Motor neuron (in vitro differentiated cells): ENCODE measurements around the gene NEK3. TPM values are rescaled to one million over a fixed set of nuclear protein-coding genes. Genes with fewer than 3 reads are reported as not detected.
A peak's percentile ranks its signal among the peaks of the same experiment; 100 is the strongest.
"Not testable (repeated sequence)": the region's sequence is repeated elsewhere in the genome, so short reads cannot be mapped to it uniquely, and the experiment has no call there.

Experiments
- ATAC-seq, 8 experiments: fragments of 200-7000 bp; cut with Tn5 transposase; replicated peaks in 6 of 8; 2 replicates each; pipeline ENCODE4 v1.8.0; 2021; ENCODE audit warnings: mild to moderate bottlenecking in 8 of 8, moderate library complexity in 8 of 8
- H3K27ac ChIP-seq, 2 donors: fragments of 250-450 bp; sonication (Bioruptor Pico); 2 replicates each; pipeline ENCODE4 v1.9.0; 2021; ENCODE audit warnings: antibody characterized with exemption in 2 of 2, mild to moderate bottlenecking in 2 of 2, moderate library complexity in 1 of 2
- H3K4me1 ChIP-seq, 2 donors: fragments of 250-450 bp; sonication (Bioruptor Pico); replicated peaks in 1 of 2; 2 replicates each; pipeline ENCODE4 v1.6.1; 2021; ENCODE audit warnings: antibody characterized with exemption in 2 of 2, mild to moderate bottlenecking in 2 of 2, moderate library complexity in 1 of 2
- H3K4me3 ChIP-seq, 5 donors: fragments of 250-450 bp; sonication (Bioruptor Pico); 2 replicates each; pipeline ENCODE4 v1.9.0; 2021; ENCODE audit warnings: antibody characterized with exemption in 5 of 5, mild to moderate bottlenecking in 5 of 5, moderate library complexity in 4 of 5
- WGBS, 10 experiments: fragments of 450-650 bp; shearing (Covaris generic); methylation state at CpG; one replicate each; pipeline ENCODE4 v1.0.0; 2022; 5-methylcytosine and 5-hydroxymethylcytosine counted together
- in situ Hi-C, 9 experiments: fragments of 400-800 bp; cut with MboI; loops; one replicate each; pipeline ENCODE4 v1.15.0; 2021; ENCODE audit warnings: low sequenced_read_pairs in 9 of 9, low pct_unique_long_range_greater_than_20kb in 2 of 9; ENCODE audit not compliant: unreplicated experiment in 9 of 9
- total RNA-seq, 8 experiments: library from RNA; unstranded; fragments of 300-600 nt; gene quantifications; 2 replicates each; pipeline versions ENCODE4 v1.2.3 to v1.2.4, GENCODE V29; 2022

The NEK3 gene
- total RNA-seq, 8 experiments from 2014 or later = 7.5 to 26.4 (median 21.5) TPM

DNA sequence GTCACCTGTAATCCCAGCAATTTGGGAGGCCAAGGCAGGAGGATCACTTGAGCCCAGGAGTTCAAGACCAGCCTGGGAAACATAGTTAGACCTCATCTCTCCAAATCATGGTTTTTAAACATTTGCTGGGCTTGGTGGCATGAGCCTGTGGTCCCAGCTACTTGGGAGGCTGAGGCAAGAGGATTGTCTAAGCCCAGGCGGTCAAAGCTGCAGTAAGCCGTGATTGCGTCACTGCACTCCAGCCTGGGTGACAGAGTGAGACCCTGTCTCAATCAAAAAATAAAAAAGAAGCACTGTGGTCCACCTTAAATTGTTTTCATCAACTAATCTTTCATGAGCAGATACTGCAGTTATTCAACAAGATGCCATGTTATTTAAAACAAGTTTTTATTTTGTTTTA, 57.0 kb downstream of the NEK3 start:
- ATAC-seq, H3K4me3 ChIP-seq, H3K4me1 ChIP-seq, H3K27ac ChIP-seq: not testable (repeated sequence)
- in situ Hi-C loops = loop anchor here in 1 of 9 experiments (25.0 kb wide), 1 partner anchor 265 kb away; the partner anchor contains the start of gene TMEM272
- 81 to 100% (median 96%) methylated on average over 1 to 3 of the region's 3 CpGs; no CpG with 5 or more reads in 2 of the 10 experiments for WGBS, 10 experiments

DNA sequence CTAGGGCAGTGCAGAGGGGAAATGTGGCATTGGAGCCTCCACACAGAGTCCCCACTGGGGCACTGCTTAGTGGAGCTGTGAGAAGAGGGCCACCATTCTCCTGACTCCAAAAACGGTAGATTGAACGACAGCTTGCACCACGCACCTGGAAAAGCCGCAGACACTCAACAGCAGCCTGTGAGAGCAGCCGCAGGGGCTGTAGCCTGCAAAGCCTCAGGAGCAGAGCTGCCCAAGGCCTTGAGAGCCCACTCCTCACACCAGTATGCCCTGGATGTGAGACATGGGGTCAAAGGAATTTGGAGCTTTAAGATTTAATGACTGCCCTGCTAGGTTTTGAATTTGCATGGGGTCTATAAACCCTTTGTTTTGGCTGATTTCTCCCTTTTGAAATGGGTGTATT, 62.2 kb downstream of the NEK3 start:
- Histone ChIP-seq H3K27ac (no peak overlapping the region), H3K4me3 (no peak overlapping the region), H3K4me1 (no peaks in the 10 kb centered on the region)
- in situ Hi-C loops = no loop called here
- 87 to 95% (median 88%) methylated on average over 4 to 5 of the region's 5 CpGs; no CpG with 5 or more reads in 7 of the 10 experiments for whole genome bisulfite sequencing, 10 experiments
- ATAC-seq = no peak

DNA sequence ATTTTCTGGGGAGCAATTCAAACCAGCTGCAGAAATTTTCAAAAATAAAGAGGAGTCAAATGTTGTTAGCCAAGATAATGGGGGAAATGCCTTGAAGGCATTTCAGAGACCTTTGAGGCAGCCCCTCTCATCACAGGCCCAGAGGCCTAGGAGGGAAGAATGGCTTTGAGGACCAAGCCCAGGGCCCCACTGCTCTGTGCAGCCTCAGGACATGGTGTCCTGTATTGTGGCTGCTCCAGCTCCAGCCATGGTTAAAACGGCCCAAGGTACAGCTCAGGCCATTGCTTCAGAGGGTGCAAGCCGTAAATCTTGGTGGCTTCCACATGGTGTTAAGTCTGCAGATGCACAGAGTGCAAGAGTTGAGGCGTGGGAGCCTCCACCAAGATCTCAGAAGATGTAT, 62.6 kb downstream of the NEK3 start:
- in situ Hi-C loops = no loop called here
- Histone ChIP-seq H3K4me1 (no peaks in the 10 kb centered on the region), H3K4me3 (no peak overlapping the region), H3K27ac (no peak overlapping the region)
- 0 to 100% (median 33%) methylated on average over 1 to 2 of the region's 3 CpGs; no CpG with 5 or more reads in 5 of the 10 experiments for WGBS, 10 experiments
- no peak for ATAC-seq

DNA sequence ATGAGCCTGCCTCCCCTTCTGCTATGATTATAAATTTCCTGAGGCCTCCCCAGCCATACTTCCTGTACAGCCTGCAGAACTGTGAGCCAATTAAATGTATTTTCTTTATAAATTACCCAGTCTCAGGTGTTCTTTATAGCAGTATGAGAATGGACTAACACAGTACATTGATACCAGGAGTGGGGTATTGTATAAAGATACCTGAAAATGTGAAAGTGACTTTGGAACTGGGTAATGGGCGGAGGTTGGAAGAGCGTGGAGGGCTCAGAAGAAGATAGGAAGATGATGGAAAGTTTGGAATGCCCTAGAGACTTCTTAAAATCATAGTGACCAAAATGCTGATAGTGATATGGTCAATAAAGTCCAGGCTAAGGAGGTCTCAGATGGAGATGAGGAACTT, 63.3 kb downstream of the NEK3 start:
- Histone ChIP-seq H3K4me3 (no peak overlapping the region), H3K4me1 (no peaks in the 10 kb centered on the region), H3K27ac (no peak overlapping the region)
- WGBS, 10 experiments = 24 to 100% (median 76%) methylated on average over 1 to 2 of the region's 2 CpGs; no CpG with 5 or more reads in 3 of the 10 experiments
- in situ Hi-C loops = no loop called here
- no peak for ATAC-seq

DNA sequence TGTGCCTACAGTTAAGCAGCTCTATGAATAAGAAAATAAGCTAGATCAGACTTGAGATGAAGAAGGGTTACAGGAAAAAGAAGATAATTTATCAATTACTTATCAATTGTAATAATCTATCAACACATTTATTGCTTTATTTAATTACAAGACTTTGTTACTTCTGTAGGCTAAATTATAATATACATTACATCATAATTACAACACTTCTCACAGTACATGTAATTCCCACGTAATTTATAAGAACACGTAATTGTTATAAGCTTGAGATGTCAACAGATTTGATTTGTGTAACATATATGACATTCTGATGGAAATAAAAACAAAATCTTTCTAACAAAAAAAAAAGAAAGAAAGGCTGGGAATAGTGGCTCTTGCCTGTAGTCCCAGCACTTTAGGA, 67.3 kb downstream of the NEK3 start:
- Histone ChIP-seq H3K4me1 (no peaks in the 10 kb centered on the region), H3K4me3 (no peak overlapping the region), H3K27ac (no peak overlapping the region)
- in situ Hi-C loops = no loop called here
- 15 to 100% (median 92%) methylated on average over 2 of the region's 2 CpGs; no CpG with 5 or more reads in 1 of the 10 experiments for WGBS, 10 experiments
- no peak for ATAC-seq

DNA sequence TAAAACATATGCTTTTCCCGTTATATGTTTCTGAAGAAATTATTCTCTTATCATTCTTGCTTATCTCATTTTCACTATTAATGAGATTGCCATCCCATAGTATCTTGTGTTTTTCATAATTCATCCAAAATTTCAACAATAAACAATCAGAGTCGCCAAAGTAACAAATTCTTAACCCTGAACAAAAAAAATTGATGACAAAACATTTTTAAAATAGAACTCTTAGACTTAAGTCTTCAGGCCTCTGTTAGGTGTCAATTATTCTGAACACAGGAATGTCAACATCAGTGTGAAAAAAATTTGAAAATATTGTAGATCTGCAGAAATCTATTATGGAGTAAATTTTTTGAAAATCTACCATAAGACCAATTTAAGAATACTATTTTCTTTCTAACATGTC, 67.9 kb downstream of the NEK3 start:
- Histone ChIP-seq H3K27ac (no peak overlapping the region), H3K4me3 (no peak overlapping the region), H3K4me1 (no peaks in the 10 kb centered on the region)
- no peak for ATAC-seq
- in situ Hi-C loops = no loop called here
- WGBS, 10 experiments = 25 to 94% (median 71%) methylated on average over 1 to 2 of the region's 2 CpGs; no CpG with 5 or more reads in 1 of the 10 experiments

DNA sequence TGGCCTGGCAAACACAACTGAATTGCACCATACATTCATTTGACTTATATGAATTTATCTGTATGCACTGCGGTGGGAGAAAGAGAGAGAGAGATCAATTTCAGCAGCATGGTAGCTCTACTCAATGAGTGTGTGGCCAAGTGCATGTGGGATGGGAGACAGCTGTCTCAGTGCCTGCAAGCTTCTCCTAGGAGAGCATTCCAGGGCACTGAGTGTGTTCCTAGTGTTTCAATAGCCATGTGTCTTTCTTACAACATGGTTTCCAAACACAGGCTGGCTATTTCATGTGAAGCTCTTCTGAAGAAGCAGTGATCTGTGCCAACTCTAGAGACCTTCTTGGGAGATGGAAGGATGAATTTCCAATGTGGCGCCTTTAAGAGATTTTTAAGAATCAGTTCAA, 74.0 kb downstream of the NEK3 start:
- in situ Hi-C loops = no loop called here
- no peak overlapping the region for H3K27ac ChIP-seq
- peak in 2 of 8 experiments; percentile 54 to 78 for ATAC-seq
- no peak overlapping the region for H3K4me3 ChIP-seq
- WGBS, 10 experiments = 17 to 100% (median 90%) methylated on average over 1 to 2 of the region's 2 CpGs; no CpG with 5 or more reads in 4 of the 10 experiments
- no peaks in the 10 kb centered on the region for H3K4me1 ChIP-seq

DNA sequence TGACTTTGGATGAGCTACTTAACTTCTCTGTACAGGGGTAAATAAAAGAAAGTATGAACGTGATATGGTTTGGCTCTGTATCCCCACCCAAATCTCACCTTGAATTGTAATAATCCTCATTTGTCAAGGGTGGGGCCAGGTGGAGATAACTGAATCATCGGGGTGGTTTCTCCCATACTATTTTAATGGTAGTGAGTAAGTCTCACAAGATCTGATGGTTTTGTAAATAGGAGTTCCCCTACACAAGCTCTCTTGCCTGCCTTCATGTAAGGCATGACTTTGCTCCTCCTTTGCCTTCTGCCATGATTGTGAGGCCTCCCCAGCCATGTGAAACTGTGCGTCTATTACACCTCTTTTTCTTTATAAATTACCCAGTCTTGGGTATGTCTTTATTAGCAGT, 74.4 kb downstream of the NEK3 start:
- whole genome bisulfite sequencing, 10 experiments = 67 to 100% (median 85%) methylated on average over 1 to 2 of the region's 3 CpGs; no CpG with 5 or more reads in 4 of the 10 experiments
- in situ Hi-C loops, H3K4me3 ChIP-seq, H3K4me1 ChIP-seq, H3K27ac ChIP-seq: not testable (repeated sequence)
- ATAC-seq = peak in 1 of 8 experiments; percentile 70

Other genes starting within 250 kb of the NEK3 start
- 1 to 10 TPM in 7 of 8 experiments, under 1 TPM in 1; 0.97 to 7.3 (median 5.6) TPM for gene ATP7B, start 148.1 kb downstream of the NEK3 start, total RNA-seq
- 10 to 100 TPM; 15.7 to 31.7 (median 21.4) TPM for gene ALG11, start 147.2 kb downstream of the NEK3 start, total RNA-seq
- gene UTP14C, start 134.9 kb downstream of the NEK3 start, total RNA-seq = 10 to 100 TPM; 14.2 to 23.5 (median 16.0) TPM
- gene NEK5, start 30.5 kb downstream of the NEK3 start, total RNA-seq = 1 to 10 TPM in 7 of 8 experiments, under 1 TPM in 1; 0.99 to 8.2 (median 1.4) TPM
- 1 to 10 TPM in 4 of 8 experiments, under 1 TPM in 4; 0.40 to 3.2 (median 1.2) TPM for gene THSD1, start 246.6 kb upstream of the NEK3 start, total RNA-seq